ENCODE results near the gene POGK.
"Not testable (repeated sequence)": the region's sequence is repeated elsewhere in the genome, so short reads cannot be mapped to it uniquely, and the experiment has no call there.

Gene POGK

DNA sequence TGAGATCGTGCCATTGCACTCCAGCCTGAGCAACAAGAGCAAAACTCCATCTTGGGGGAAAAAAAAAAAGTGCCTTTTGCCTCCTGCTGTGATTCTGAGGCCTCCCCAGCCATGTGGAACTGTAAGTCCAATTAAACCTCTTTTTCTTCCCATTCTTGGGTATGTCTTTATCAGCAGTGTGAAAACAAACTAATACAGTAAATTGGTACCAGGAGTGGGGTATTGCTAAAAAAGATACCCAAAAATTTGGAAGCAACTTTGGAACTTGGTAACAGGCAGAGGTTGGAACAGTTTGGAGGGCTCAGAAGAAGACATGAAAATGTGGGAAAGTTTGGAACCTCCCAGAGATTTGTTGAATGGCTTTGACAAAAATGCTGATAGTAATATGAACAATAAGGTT, 9.5 kb upstream of the POGK start:
- 82 to 88% methylated on average over 1 of the region's 1 CpG for WGBS, 2 experiments

DNA sequence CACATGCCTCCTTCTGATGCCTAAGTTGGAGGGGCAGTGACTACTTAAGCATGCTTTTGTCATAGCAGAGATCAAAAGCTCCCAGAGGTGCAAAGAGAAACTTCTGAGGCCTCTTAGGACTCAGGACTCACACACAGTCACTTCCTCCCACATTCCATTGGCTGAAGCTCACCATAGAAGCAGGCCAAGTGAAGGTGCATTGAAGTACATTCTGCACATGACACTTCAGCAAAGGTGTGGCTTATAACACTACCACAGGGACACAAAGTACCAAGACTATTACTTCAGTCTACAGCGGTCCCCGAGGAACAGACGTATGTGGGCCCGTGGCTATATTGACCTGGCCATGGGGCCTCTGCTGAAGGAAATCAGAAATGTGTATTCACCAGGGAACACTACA, 2.5 kb upstream of the POGK start:
- Histone ChIP-seq H3K27me3 (ENCODE audit: control insufficient read depth, insufficient read depth, low read length, poor library complexity, severe bottlenecking) (no peaks in the 10 kb centered on the region), H3K36me3 (ENCODE audit: control insufficient read depth, insufficient read depth, low read length) (peaks cover 10% of the 10 kb centered on the region), H3K27ac (ENCODE audit: insufficient read depth, low read depth, low read length, poor library complexity, severe bottlenecking) (no peak overlapping the region), H3K4me1 (ENCODE audit: control insufficient read depth, insufficient read depth, low read length) (peaks cover 11% of the 10 kb centered on the region), H3K9me3 (ENCODE audit: control insufficient read depth, low read length) (no peaks in the 10 kb centered on the region), H3K4me3 (ENCODE audit: insufficient read depth, low read depth, low read length) (no peak overlapping the region)
- 98 to 99% methylated on average over 4 of the region's 4 CpGs for WGBS, 2 experiments

More for the DNA sequence above, 9.5 kb upstream of the POGK start:
- not testable (repeated sequence) for H3K27ac ChIP-seq (ENCODE audit: insufficient read depth, low read depth, low read length, poor library complexity, severe bottlenecking); H3K4me3 ChIP-seq (ENCODE audit: insufficient read depth, low read depth, low read length); H3K36me3 ChIP-seq (ENCODE audit: control insufficient read depth, insufficient read depth, low read length); H3K4me1 ChIP-seq (ENCODE audit: control insufficient read depth, insufficient read depth, low read length); H3K27me3 ChIP-seq (ENCODE audit: control insufficient read depth, insufficient read depth, low read length, poor library complexity, severe bottlenecking); H3K9me3 ChIP-seq (ENCODE audit: control insufficient read depth, low read length)

GRCh38 chr1:166839600-166840308, 479 bp downstream of the POGK start:
- 1% methylated on average over 82 of the region's 82 CpGs for WGBS, 2 experiments
- peaks cover 28% of the 10 kb centered on the region for H3K36me3 ChIP-seq (ENCODE audit: control insufficient read depth, insufficient read depth, low read length)
- H3K27ac ChIP-seq (ENCODE audit: insufficient read depth, low read depth, low read length, poor library complexity, severe bottlenecking) = no peak overlapping the region
- H3K4me1 ChIP-seq (ENCODE audit: control insufficient read depth, insufficient read depth, low read length) = peaks cover 11% of the 10 kb centered on the region
- H3K27me3 ChIP-seq (ENCODE audit: control insufficient read depth, insufficient read depth, low read length, poor library complexity, severe bottlenecking) = no peaks in the 10 kb centered on the region
- H3K4me3 ChIP-seq (ENCODE audit: insufficient read depth, low read depth, low read length) = peak overlapping the region; percentile 75
- no peaks in the 10 kb centered on the region for H3K9me3 ChIP-seq (ENCODE audit: control insufficient read depth, low read length)

GRCh38 chr1:166840309-166841274, 1.3 kb downstream of the POGK start:
- Histone ChIP-seq H3K9me3 (ENCODE audit: control insufficient read depth, low read length) (no peaks in the 10 kb centered on the region), H3K27ac (ENCODE audit: insufficient read depth, low read depth, low read length, poor library complexity, severe bottlenecking) (no peak overlapping the region), H3K4me3 (ENCODE audit: insufficient read depth, low read depth, low read length) (peak overlapping the region; percentile 75), H3K4me1 (ENCODE audit: control insufficient read depth, insufficient read depth, low read length) (peaks cover 11% of the 10 kb centered on the region), H3K36me3 (ENCODE audit: control insufficient read depth, insufficient read depth, low read length) (peaks cover 30% of the 10 kb centered on the region), H3K27me3 (ENCODE audit: control insufficient read depth, insufficient read depth, low read length, poor library complexity, severe bottlenecking) (no peaks in the 10 kb centered on the region)
- 76 to 78% methylated on average over 16 of the region's 16 CpGs for WGBS, 2 experiments

GRCh38 chr1:166843322-166843721, 4.0 kb downstream of the POGK start:
- Histone ChIP-seq H3K4me1 (ENCODE audit: control insufficient read depth, insufficient read depth, low read length) (peaks cover 11% of the 10 kb centered on the region), H3K27me3 (ENCODE audit: control insufficient read depth, insufficient read depth, low read length, poor library complexity, severe bottlenecking) (no peaks in the 10 kb centered on the region), H3K27ac (ENCODE audit: insufficient read depth, low read depth, low read length, poor library complexity, severe bottlenecking) (no peak overlapping the region), H3K4me3 (ENCODE audit: insufficient read depth, low read depth, low read length) (no peak overlapping the region), H3K36me3 (ENCODE audit: control insufficient read depth, insufficient read depth, low read length) (peaks cover 44% of the 10 kb centered on the region), H3K9me3 (ENCODE audit: control insufficient read depth, low read length) (no peaks in the 10 kb centered on the region)
- WGBS, 2 experiments = 91 to 98% methylated on average over 5 to 6 of the region's 6 CpGs

DNA sequence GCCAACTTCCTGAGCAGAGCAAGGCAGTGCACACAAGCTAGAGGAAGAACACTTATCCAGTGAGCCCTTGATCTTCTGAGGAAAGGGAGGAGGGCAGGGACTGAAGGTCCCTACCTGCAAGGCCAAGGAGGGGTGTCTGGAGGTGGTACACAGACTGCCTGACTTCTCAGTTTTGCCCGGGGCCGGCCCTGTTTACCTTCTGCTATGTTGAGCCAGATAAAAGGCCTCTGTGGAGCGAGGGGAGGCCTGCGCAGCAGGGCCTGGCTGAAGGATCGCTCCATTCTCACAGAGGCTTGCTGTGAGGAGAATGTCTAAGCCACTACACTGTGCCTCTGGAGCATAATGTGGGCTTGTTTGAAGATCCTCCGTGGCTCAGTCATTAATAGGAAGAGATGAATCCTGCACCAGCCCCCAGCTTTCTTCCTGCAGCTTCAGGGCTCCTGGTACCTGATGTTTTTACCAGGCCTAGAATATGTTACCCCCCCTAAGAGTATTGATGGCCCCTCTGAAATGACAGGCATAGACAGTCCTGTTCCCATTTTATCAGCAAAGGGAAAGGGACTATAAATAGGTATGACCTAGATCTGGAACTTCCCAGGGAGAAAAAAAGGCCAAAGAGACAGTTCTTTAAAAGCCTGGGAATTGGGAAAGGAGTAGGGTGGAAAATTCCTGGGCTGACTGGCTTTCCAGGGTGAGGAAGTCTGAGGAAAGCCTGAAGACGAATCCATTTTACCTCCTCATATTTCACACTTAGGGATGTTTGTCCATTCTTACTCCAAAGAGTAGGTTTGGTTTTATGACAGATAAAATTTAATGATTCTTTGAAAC, 4.7 kb downstream of the POGK start:
- no peaks in the 10 kb centered on the region for H3K27me3 ChIP-seq (ENCODE audit: control insufficient read depth, insufficient read depth, low read length, poor library complexity, severe bottlenecking)
- no peak overlapping the region for H3K27ac ChIP-seq (ENCODE audit: insufficient read depth, low read depth, low read length, poor library complexity, severe bottlenecking)
- H3K4me1 ChIP-seq (ENCODE audit: control insufficient read depth, insufficient read depth, low read length) = peaks cover 11% of the 10 kb centered on the region
- no peak overlapping the region for H3K4me3 ChIP-seq (ENCODE audit: insufficient read depth, low read depth, low read length)
- H3K9me3 ChIP-seq (ENCODE audit: control insufficient read depth, low read length) = no peaks in the 10 kb centered on the region
- H3K36me3 ChIP-seq (ENCODE audit: control insufficient read depth, insufficient read depth, low read length) = peaks cover 49% of the 10 kb centered on the region
- whole genome bisulfite sequencing, 2 experiments = 92 to 94% methylated on average over 6 of the region's 7 CpGs

- peaks cover 57% of the 10 kb centered on the region for H3K36me3 ChIP-seq (ENCODE audit: control insufficient read depth, insufficient read depth, low read length)
- no peaks in the 10 kb centered on the region for H3K27me3 ChIP-seq (ENCODE audit: control insufficient read depth, insufficient read depth, low read length, poor library complexity, severe bottlenecking)
- 78 to 80% methylated on average over 7 of the region's 7 CpGs for WGBS, 2 experiments
- no peak overlapping the region for H3K27ac ChIP-seq (ENCODE audit: insufficient read depth, low read depth, low read length, poor library complexity, severe bottlenecking)
- H3K9me3 ChIP-seq (ENCODE audit: control insufficient read depth, low read length) = no peaks in the 10 kb centered on the region
- H3K4me3 ChIP-seq (ENCODE audit: insufficient read depth, low read depth, low read length) = no peak overlapping the region
- peaks cover 11% of the 10 kb centered on the region for H3K4me1 ChIP-seq (ENCODE audit: control insufficient read depth, insufficient read depth, low read length)
Measured at GRCh38 chr1:166844791-166845190, 5.5 kb downstream of the POGK start.

DNA sequence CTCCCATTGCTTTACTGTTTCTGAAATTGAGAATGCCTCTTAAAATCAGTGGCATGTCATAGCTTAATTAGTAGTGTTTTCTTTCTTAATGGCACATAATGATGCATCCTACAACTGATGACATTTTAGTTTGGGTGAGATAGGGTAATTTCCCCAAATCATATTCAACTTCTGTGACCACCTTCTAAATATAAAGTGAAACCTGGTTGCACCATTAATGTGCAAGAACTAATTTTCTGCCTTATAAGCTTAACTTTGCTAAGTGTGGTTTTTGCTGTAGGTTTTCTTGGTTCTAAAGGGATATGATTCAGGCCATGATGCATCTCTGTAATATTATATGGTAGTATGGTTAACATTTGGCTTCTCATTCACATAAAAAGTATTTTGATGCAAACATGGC, 8.9 kb downstream of the POGK start:
- Histone ChIP-seq H3K36me3 (ENCODE audit: control insufficient read depth, insufficient read depth, low read length) (peaks cover 66% of the 10 kb centered on the region), H3K27ac (ENCODE audit: insufficient read depth, low read depth, low read length, poor library complexity, severe bottlenecking) (no peak overlapping the region), H3K4me1 (ENCODE audit: control insufficient read depth, insufficient read depth, low read length) (no peaks in the 10 kb centered on the region), H3K27me3 (ENCODE audit: control insufficient read depth, insufficient read depth, low read length, poor library complexity, severe bottlenecking) (no peaks in the 10 kb centered on the region), H3K9me3 (ENCODE audit: control insufficient read depth, low read length) (no peaks in the 10 kb centered on the region), H3K4me3 (ENCODE audit: insufficient read depth, low read depth, low read length) (no peak overlapping the region)

DNA sequence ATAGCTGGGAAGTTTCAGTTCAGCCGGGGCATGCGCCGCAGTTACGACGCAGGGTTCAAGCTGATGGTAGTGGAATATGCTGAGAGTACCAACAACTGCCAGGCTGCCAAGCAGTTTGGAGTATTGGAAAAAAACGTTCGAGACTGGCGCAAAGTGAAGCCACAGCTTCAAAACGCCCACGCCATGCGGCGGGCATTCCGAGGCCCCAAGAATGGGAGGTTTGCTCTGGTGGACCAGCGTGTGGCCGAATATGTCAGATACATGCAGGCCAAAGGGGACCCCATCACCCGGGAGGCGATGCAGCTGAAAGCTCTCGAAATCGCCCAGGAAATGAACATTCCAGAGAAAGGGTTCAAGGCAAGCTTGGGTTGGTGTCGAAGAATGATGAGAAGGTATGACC, 9.9 kb downstream of the POGK start:
- H3K9me3 ChIP-seq (ENCODE audit: control insufficient read depth, low read length) = no peaks in the 10 kb centered on the region
- 97 to 98% methylated on average over 20 of the region's 20 CpGs for WGBS, 2 experiments
- peaks cover 63% of the 10 kb centered on the region for H3K36me3 ChIP-seq (ENCODE audit: control insufficient read depth, insufficient read depth, low read length)
- H3K27ac ChIP-seq (ENCODE audit: insufficient read depth, low read depth, low read length, poor library complexity, severe bottlenecking) = no peak overlapping the region
- no peak overlapping the region for H3K4me3 ChIP-seq (ENCODE audit: insufficient read depth, low read depth, low read length)
- no peaks in the 10 kb centered on the region for H3K4me1 ChIP-seq (ENCODE audit: control insufficient read depth, insufficient read depth, low read length)
- no peaks in the 10 kb centered on the region for H3K27me3 ChIP-seq (ENCODE audit: control insufficient read depth, insufficient read depth, low read length, poor library complexity, severe bottlenecking)

DNA sequence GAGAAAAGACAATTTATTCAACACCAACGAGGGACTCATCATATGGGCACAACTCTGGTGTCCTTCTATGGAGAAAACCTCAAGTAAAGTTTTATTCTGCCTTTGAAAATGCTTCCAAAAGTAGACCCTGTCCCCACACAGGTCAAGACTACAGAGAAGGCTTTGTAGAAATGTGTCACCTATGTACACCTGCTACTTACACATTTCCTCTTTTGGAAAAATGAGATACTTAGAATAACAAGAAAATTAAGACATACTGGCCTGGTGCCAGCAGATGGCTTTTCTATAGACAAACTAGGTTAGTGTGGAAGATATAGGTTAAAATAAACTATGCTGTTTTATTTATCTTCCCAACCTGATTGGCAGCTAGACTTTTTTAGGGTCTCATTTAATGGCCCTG, 13.6 kb downstream of the POGK start:
- H3K36me3 ChIP-seq (ENCODE audit: control insufficient read depth, insufficient read depth, low read length) = peaks cover 57% of the 10 kb centered on the region
- no peak overlapping the region for H3K27ac ChIP-seq (ENCODE audit: insufficient read depth, low read depth, low read length, poor library complexity, severe bottlenecking)
- H3K9me3 ChIP-seq (ENCODE audit: control insufficient read depth, low read length) = no peaks in the 10 kb centered on the region
- H3K4me1 ChIP-seq (ENCODE audit: control insufficient read depth, insufficient read depth, low read length) = no peaks in the 10 kb centered on the region
- no peak overlapping the region for H3K4me3 ChIP-seq (ENCODE audit: insufficient read depth, low read depth, low read length)
- WGBS, 2 experiments = 0% methylated on average over 1 of the region's 1 CpG
- no peaks in the 10 kb centered on the region for H3K27me3 ChIP-seq (ENCODE audit: control insufficient read depth, insufficient read depth, low read length, poor library complexity, severe bottlenecking)
